Liver (tissue), 9 donors: ENCODE results near the gene FAM118A. TPM values are rescaled to one million over a fixed set of nuclear protein-coding genes. Genes with fewer than 3 reads are reported as not detected.
"Not testable (repeated sequence)": the region's sequence is repeated elsewhere in the genome, so short reads cannot be mapped to it uniquely, and the experiment has no call there.

Experiments used
- DNase-seq: peaks from one replicate; pipeline ENCODE4 v3.0.0-alpha.2; 2017; ENCODE audit warnings: low spot score
- H3K27ac ChIP-seq, 2 donors: one replicate each; pipeline ENCODE4 v1.7.0; 2013; ENCODE audit warnings: inconsistent platforms in 2 of 2, low read length in 2 of 2, control low read depth in 1 of 2, low read depth in 1 of 2, mild to moderate bottlenecking in 1 of 2
- H3K27me3 ChIP-seq, 4 donors: one replicate each; pipeline versions ENCODE4 v1.6.1 to v1.7.0; 2013; ENCODE audit warnings: low read length in 3 of 4, inconsistent platforms in 1 of 4, mild to moderate bottlenecking in 1 of 4, moderate library complexity in 1 of 4; ENCODE audit not compliant: control insufficient read depth in 4 of 4, insufficient read depth in 4 of 4
- H3K36me3 ChIP-seq, 4 donors: one replicate each; pipeline versions ENCODE4 v1.6.1 to v1.7.0; 2013; ENCODE audit warnings: low read length in 3 of 4, mild to moderate bottlenecking in 3 of 4, low read depth in 1 of 4, moderate library complexity in 1 of 4; ENCODE audit not compliant: control insufficient read depth in 4 of 4, insufficient read depth in 3 of 4
- H3K4me1 ChIP-seq, 4 donors: one replicate each; pipeline versions ENCODE4 v1.6.1 to v1.7.0; 2013; ENCODE audit warnings: low read length in 3 of 4, mild to moderate bottlenecking in 3 of 4, moderate library complexity in 1 of 4; ENCODE audit not compliant: control insufficient read depth in 4 of 4, insufficient read depth in 4 of 4
- H3K4me3 ChIP-seq, 3 donors: one replicate each; pipeline versions ENCODE4 v1.6.1 to v1.7.0; 2013; ENCODE audit warnings: low read length in 3 of 3, control low read depth in 1 of 3, low read depth in 1 of 3, mild to moderate bottlenecking in 1 of 3
- H3K9ac ChIP-seq, 2 donors: one replicate each; pipeline ENCODE4 v1.7.0; 2013; ENCODE audit warnings: low read length in 2 of 2, mild to moderate bottlenecking in 2 of 2, moderate library complexity in 2 of 2, control low read depth in 1 of 2, low read depth in 1 of 2
- H3K9me3 ChIP-seq, 4 donors: one replicate each; pipeline versions ENCODE4 v1.6.1 to v1.7.0; 2013; ENCODE audit warnings: low read length in 3 of 4; ENCODE audit not compliant: control insufficient read depth in 4 of 4
- ATF3 ChIP-seq: IDR thresholded peaks from 2 replicates; pipeline ENCODE4 v1.6.1; 2016; ENCODE audit warnings: antibody characterized with exemption
- EGR1 ChIP-seq, 2 donors: IDR thresholded peaks; 2 replicates each; pipeline ENCODE4 v1.6.1; 2016 to 2018; ENCODE audit warnings: antibody characterized with exemption in 2 of 2, low read depth in 2 of 2
- FOXA1 ChIP-seq: IDR thresholded peaks from 2 replicates; pipeline ENCODE4 v1.6.1; 2016; ENCODE audit warnings: antibody characterized with exemption
- FOXA2 ChIP-seq: IDR thresholded peaks from 2 replicates; pipeline ENCODE4 v1.6.1; 2016; ENCODE audit warnings: antibody characterized with exemption
- GABPA ChIP-seq, 2 donors: IDR thresholded peaks in 1 of 2; conservative IDR thresholded peaks in 1 of 2; 2 replicates each; pipeline ENCODE4 v1.6.1; 2016; ENCODE audit warnings: antibody characterized with exemption in 2 of 2, mild to moderate bottlenecking in 1 of 2, moderate library complexity in 1 of 2
- HNF4A ChIP-seq, 2 donors: conservative IDR thresholded peaks; 2 replicates each; pipeline ENCODE4 v1.6.1; 2016; ENCODE audit warnings: antibody characterized with exemption in 2 of 2, mild to moderate bottlenecking in 2 of 2
- HNF4G ChIP-seq: IDR thresholded peaks from 2 replicates; pipeline ENCODE4 v1.6.1; 2016; ENCODE audit warnings: antibody characterized with exemption
- JUND ChIP-seq, 2 donors: IDR thresholded peaks; 2 replicates each; pipeline ENCODE4 v1.6.1; 2016; ENCODE audit warnings: antibody characterized with exemption in 2 of 2
- NR2F2 ChIP-seq: IDR thresholded peaks from 2 replicates; pipeline ENCODE4 v1.6.1; 2016; ENCODE audit warnings: antibody characterized with exemption
- RAD21 ChIP-seq, 2 donors: IDR thresholded peaks; 2 replicates each; pipeline ENCODE4 v1.6.1; 2016; ENCODE audit warnings: antibody characterized with exemption in 2 of 2, mild to moderate bottlenecking in 2 of 2
- SP1 ChIP-seq: IDR thresholded peaks from 2 replicates; pipeline ENCODE4 v1.6.1; 2018; ENCODE audit warnings: antibody characterized with exemption, mild to moderate bottlenecking
- TAF1 ChIP-seq: conservative IDR thresholded peaks from 2 replicates; pipeline ENCODE4 v1.6.1; 2016; ENCODE audit warnings: antibody characterized with exemption, mild to moderate bottlenecking
- YY1 ChIP-seq: IDR thresholded peaks from 2 replicates; pipeline ENCODE4 v1.6.1; 2016; ENCODE audit warnings: antibody characterized with exemption, mild to moderate bottlenecking
- WGBS: extraction: QIAGEN DNeasy Blood & Tissue Kit; methylation state at CpG from one replicate; pipeline ENCODE4 v1.1.7; 2013; 5-methylcytosine and 5-hydroxymethylcytosine counted together
- polyA plus RNA-seq, 2 donors: library from polyadenylated mRNA; stranded (reverse) in 1 of 2; unstranded in 1 of 2; fragments of 200-250 nt in 1 of 2; fragments of >200 nt in 1 of 2; fragmentation: Nextera tagmentation in 1 of 2; extraction: Ambion mirVana in 1 of 2; gene quantifications; one replicate each; pipeline versions ENCODE4 v1.2.1 to v1.2.3, GENCODE V29; 2013 to 2015
- total RNA-seq, 2 donors: library from RNA; depleted of rRNA; stranded (reverse); fragments of >200 nt; gene quantifications; one replicate each; pipeline ENCODE4 v1.2.3, GENCODE V29; 2014
- TF ChIP-seq, protein P1 (sequence below): IDR thresholded peaks from 2 replicates; pipeline ENCODE4 v1.6.1; 2016; ENCODE audit warnings: antibody characterized with exemption
- TF ChIP-seq, protein P2 (sequence below): IDR thresholded peaks from 2 replicates; pipeline ENCODE4 v1.6.1; 2016; ENCODE audit warnings: antibody characterized with exemption, mild to moderate bottlenecking
- TF ChIP-seq, protein P3 (sequence below): fragments of 150-350 bp; IDR thresholded peaks from 2 replicates; pipeline ENCODE4 v1.5.1; 2017; ENCODE audit warnings: improper control_type of control experiment, low read depth, low read length; ENCODE audit not compliant: missing input control
- donor health status: healthy.
- donor health status: healthy.
- donor health status: healthy.
- donor health status: healthy.
- donor health status: healthy.

FAM118A gene
- total and polyA plus RNA-seq, 4 donors = 4.7 to 36.0 (median 5.6) TPM

GRCh38 chr22:45272498-45272897, 37.2 kb upstream of the FAM118A start:
- H3K9me3 ChIP-seq = no peaks in the 10 kb centered on the region
- TF ChIP-seq RAD21 (IDR thresholded peaks at IDR 0.05) (no peak), SP1 (no peak)
- no peak overlapping the region for H3K4me3 ChIP-seq
- 85% methylated on average over 7 of the region's 7 CpGs for WGBS
- no peaks in the 10 kb centered on the region for H3K36me3 ChIP-seq
- H3K4me1 ChIP-seq = peaks cover 3 to 11% (median 6%) of the 10 kb centered on the region in 4 donors
- no peak for DNase-seq
- no peak overlapping the region for H3K9ac ChIP-seq
- H3K27me3 ChIP-seq = no peaks in the 10 kb centered on the region
- peak overlapping the region; percentile 28 to 41 for H3K27ac ChIP-seq

GRCh38 chr22:45273452-45274075, 36.2 kb upstream of the FAM118A start:
- WGBS = 68% methylated on average over 15 of the region's 15 CpGs
- Histone ChIP-seq H3K27me3 (no peaks in the 10 kb centered on the region), H3K4me3 (no peak overlapping the region), H3K27ac (no peak overlapping the region), H3K9me3 (no peaks in the 10 kb centered on the region), H3K4me1 (peaks cover 3 to 10% (median 6%) of the 10 kb centered on the region in 4 donors), H3K36me3 (no peaks in the 10 kb centered on the region), H3K9ac (no peak overlapping the region)
- peak; percentile 57 for DNase-seq
- TF ChIP-seq SP1 (peak; percentile 65), FOXA2 (no peak), HNF4G (peak; percentile 48), HNF4A (conservative IDR thresholded peaks at IDR 0.05) (peak; percentile 3 to 49), EGR1 (IDR thresholded peaks at IDR 0.05; ENCODE audit: low read depth in 2 of 2) (no peak)

DNA sequence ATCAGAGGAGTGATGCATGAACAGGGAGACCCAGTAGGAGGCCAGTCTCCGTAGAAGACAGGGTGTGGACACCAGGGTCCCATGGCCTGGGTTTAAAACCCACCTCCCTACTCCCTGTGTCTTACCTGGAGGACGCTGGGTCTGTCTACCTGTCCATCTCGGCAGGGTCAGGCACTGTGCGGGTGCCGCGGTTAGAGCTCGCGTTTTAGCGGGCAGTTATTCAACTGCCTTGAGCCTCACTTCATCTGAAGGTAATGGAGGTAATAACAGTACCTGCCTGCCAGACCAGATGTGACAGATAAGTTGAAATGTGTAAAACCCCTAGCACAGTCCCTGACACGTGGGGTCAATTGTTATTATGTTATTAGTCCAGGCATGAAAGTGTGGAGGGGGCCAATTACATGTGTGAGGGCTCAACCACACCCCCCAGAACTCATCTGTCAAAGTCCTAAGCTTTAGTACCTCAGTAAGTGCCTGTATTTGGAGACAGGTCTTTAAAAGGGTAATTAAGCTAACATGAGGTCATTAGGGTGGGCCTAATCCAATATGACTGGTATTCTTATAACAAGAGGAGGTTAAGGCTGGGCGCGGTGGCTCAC, 33.1 kb upstream of the FAM118A start:
- no peaks in the 10 kb centered on the region for H3K4me1 ChIP-seq

DNA sequence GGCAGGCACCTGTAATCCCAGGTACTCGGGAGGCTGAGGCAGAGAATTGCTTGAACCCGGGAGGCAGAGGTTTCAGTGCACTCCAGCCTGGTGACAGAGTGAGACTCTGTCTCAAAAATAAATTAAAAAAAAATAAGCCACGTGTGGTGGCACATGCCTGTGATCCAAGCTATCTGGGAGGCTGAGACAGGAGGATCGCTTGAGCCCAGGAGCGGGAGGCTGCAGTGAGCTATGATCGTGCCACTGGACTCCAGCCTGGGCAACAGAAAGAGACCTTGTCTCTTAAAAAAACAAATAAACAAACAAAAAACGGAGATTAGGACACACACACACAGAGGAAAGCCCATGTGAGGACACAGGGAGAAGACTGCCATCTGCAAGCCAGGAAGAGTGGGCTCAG, 32.0 kb upstream of the FAM118A start:
- H3K36me3 ChIP-seq, H3K4me1 ChIP-seq, H3K27me3 ChIP-seq, H3K27ac ChIP-seq, H3K4me3 ChIP-seq, DNase-seq, H3K9ac ChIP-seq, H3K9me3 ChIP-seq: not testable (repeated sequence)
- WGBS = 75% methylated on average over 7 of the region's 7 CpGs

More for the DNA sequence above, 33.1 kb upstream of the FAM118A start:
- H3K27me3 ChIP-seq = no peaks in the 10 kb centered on the region
- WGBS = 87% methylated on average over 12 of the region's 12 CpGs
- no peak overlapping the region for H3K27ac ChIP-seq
- TF ChIP-seq, protein P1, sequence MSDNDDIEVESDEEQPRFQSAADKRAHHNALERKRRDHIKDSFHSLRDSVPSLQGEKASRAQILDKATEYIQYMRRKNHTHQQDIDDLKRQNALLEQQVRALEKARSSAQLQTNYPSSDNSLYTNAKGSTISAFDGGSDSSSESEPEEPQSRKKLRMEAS = no peak
- TF ChIP-seq TAF1 (no peak), ATF3 (no peak), YY1 (no peak), SP1 (no peak), HNF4G (no peak), RAD21 (IDR thresholded peaks at IDR 0.05) (no peak), EGR1 (IDR thresholded peaks at IDR 0.05; ENCODE audit: low read depth in 2 of 2) (no peak), FOXA2 (no peak), JUND (IDR thresholded peaks at IDR 0.05) (no peak), GABPA (IDR thresholded peaks at IDR 0.05 in 1 of 2, conservative IDR thresholded peaks at IDR 0.05 in 1 of 2) (no peak), NR2F2 (no peak), FOXA1 (no peak)
- TF ChIP-seq, protein P2, sequence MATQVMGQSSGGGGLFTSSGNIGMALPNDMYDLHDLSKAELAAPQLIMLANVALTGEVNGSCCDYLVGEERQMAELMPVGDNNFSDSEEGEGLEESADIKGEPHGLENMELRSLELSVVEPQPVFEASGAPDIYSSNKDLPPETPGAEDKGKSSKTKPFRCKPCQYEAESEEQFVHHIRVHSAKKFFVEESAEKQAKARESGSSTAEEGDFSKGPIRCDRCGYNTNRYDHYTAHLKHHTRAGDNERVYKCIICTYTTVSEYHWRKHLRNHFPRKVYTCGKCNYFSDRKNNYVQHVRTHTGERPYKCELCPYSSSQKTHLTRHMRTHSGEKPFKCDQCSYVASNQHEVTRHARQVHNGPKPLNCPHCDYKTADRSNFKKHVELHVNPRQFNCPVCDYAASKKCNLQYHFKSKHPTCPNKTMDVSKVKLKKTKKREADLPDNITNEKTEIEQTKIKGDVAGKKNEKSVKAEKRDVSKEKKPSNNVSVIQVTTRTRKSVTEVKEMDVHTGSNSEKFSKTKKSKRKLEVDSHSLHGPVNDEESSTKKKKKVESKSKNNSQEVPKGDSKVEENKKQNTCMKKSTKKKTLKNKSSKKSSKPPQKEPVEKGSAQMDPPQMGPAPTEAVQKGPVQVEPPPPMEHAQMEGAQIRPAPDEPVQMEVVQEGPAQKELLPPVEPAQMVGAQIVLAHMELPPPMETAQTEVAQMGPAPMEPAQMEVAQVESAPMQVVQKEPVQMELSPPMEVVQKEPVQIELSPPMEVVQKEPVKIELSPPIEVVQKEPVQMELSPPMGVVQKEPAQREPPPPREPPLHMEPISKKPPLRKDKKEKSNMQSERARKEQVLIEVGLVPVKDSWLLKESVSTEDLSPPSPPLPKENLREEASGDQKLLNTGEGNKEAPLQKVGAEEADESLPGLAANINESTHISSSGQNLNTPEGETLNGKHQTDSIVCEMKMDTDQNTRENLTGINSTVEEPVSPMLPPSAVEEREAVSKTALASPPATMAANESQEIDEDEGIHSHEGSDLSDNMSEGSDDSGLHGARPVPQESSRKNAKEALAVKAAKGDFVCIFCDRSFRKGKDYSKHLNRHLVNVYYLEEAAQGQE = no peak
- TF ChIP-seq, protein P3, sequence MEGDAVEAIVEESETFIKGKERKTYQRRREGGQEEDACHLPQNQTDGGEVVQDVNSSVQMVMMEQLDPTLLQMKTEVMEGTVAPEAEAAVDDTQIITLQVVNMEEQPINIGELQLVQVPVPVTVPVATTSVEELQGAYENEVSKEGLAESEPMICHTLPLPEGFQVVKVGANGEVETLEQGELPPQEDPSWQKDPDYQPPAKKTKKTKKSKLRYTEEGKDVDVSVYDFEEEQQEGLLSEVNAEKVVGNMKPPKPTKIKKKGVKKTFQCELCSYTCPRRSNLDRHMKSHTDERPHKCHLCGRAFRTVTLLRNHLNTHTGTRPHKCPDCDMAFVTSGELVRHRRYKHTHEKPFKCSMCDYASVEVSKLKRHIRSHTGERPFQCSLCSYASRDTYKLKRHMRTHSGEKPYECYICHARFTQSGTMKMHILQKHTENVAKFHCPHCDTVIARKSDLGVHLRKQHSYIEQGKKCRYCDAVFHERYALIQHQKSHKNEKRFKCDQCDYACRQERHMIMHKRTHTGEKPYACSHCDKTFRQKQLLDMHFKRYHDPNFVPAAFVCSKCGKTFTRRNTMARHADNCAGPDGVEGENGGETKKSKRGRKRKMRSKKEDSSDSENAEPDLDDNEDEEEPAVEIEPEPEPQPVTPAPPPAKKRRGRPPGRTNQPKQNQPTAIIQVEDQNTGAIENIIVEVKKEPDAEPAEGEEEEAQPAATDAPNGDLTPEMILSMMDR = no peak
- H3K36me3 ChIP-seq = no peaks in the 10 kb centered on the region
- no peak for DNase-seq
- H3K9ac ChIP-seq = no peak overlapping the region
- no peak overlapping the region for H3K4me3 ChIP-seq
- H3K9me3 ChIP-seq = no peaks in the 10 kb centered on the region
